ENCODE data around the gene SLK.

Gene SLK

DNA sequence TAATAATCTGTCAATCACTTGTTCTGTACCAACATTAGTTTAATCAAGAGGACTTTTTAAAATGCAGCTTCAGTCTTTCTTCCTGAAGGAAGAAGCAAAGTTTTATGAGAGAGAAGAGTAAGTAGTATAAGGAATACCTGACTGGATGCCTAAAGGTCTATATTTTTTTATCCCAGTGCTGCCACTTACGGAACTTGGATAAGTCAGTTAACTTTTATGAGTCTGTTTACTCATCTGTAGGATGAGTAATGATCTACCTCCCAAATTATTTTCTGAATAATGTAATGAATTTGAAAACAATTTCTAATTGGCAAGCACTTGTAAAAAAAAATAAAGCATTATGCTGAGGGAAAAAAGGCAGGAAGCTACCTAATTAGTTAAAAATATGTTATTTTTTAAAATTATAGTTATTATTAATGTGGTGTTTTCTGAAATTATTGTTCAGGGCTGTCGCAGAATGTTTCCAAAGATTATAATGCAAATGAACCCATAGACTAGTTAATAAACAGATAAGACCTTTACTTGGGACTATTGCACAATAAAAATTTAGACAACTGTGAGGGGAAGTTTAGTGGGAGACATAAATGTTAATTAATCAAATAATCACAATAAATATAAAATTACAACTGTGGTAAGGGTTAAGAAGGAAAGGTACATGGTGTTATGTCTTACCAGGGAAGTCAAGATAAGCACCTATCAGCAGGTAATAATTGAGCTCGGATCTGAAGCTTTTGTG, 24.6 kb downstream of the SLK start:
- DNase-seq: no peak

DNA sequence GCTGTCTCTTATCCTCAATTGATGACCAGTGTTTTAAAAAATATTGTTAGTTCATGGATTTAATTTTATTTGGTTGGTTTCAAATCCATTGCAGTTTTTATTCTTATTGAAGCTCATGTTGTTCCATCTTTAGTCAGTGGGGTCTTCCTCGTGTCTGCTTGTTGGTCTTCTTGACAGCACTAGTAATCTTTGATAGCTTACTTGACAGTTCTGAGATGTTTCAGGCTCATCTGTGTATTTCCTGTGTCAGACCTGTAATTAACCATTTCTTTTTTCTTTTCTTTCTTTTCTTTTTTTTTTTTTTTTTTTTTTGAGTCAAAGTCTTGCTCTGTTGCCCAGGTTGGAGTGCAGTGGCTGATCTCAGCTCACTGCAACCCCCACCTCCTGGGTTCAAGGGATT, 28.2 kb downstream of the SLK start:
- DNase-seq: no peak

DNA sequence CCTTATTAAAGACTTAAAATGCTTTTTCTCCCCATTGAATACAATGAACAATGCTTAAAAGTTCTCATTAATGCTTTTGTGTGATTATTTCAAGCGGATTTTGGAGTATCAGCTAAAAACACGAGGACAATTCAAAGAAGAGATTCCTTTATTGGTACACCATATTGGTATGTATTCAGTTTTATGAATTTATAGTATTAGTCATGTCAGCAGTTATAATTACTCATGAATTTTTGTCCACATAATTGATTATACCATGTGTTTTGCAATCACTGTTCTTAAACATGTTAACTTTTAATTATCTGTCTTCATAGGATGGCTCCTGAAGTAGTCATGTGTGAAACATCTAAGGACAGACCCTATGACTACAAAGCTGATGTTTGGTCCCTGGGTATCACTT, 31.9 kb downstream of the SLK start:
- DNase-seq: no peak

DNA sequence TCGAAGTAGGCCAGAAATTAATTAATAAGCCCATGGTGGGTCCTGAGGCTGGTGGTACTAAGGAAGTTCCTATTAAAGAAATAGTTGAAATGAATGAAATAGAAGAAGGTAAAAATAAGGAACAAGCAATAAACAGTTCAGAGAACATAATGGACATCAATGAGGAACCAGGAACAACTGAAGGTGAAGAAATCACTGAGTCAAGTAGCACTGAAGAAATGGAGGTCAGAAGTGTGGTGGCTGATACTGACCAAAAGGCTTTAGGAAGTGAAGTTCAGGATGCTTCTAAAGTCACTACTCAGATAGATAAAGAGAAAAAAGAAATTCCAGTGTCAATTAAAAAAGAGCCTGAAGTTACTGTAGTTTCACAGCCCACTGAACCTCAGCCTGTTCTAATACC, 36.0 kb downstream of the SLK start:
- no peak for DNase-seq

DNA sequence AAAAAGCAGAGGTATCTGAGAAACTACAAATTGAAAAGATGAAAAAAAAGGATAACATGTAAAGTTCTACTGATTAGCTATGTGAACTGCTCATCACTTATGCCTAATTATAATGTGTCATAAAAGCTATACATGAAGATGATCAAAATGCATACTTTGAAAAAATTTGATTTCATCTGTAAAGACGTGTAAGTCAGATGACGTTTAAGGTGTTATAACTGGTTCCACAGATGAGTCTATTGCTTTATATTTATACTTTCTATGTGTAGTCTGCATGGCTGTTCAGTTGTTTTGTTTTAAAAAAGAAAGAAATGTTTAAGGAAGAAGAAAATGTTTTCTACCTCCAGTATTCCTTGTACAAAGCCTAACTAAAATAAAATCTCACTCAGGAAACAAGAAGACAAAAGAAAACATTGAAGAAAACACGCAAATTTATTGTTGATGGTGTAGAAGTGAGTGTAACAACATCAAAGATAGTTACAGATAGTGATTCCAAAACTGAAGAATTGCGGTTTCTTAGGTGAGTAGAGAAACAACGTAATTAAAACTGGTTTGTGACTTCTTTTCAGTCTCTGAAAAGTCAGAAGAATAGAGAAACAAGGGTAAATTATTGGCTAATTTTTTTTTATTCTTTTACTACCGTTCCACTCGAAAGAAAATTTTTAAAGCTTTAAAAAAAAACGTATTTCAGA, 38.4 kb downstream of the SLK start:
- DNase-seq: no peak

DNA sequence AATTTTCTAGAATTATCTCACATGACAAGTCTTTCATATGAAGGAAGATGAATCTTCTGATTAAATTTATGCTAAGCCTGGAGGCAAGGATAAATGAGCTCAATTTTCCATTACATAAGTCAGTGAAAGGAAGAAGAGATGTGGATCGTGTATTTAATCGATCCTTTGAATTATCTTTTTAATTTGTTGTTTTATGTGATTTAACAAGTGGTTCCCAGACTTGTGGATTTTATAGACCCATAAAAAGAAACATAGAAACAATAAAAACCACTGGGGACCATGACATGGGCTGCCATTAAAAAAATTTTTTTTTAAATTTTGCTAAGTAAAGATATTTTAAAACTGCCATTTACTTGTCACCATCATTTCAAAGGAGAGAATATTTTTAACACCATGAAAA, 45.0 kb downstream of the SLK start:
- no peak for DNase-seq

DNA sequence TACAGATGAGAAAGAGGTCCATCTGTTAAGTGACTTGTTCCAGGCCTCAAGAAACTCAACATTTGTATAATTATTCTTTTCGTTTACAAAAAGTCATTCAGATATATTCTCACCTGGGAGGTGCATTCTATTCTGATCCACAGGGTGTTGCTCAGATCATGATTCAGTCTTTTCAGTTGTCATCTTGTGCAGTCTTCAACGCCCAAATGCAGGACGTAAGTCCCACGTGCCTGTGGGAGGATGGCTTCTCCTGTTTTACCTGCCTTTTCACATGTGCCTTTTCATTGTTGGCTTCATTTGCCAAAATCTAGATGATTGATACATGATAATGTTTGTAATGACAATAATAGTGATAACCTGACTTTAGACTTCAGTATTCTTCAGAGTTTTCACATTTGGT, 46.5 kb downstream of the SLK start:
- DNase-seq: no peak

DNA sequence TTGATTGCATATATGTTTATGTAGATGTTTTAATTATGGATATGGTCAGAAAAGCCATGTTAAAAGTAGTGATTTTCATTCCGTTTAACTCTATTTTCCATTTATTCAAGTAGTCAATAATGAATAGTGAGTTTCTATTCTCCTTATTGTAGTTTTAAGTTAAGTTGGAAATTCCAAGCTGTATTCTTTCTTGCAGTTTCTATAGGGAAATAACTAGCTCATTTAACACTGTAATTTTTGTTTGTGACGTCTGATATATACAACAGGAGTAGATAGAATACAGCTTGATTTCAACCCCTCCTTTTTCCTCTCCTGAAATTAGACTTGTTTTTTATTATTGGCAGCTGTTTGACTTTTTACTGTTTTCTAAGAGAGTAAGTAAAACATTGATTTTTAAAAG, 47.2 kb downstream of the SLK start:
- no peak for DNase-seq

DNA sequence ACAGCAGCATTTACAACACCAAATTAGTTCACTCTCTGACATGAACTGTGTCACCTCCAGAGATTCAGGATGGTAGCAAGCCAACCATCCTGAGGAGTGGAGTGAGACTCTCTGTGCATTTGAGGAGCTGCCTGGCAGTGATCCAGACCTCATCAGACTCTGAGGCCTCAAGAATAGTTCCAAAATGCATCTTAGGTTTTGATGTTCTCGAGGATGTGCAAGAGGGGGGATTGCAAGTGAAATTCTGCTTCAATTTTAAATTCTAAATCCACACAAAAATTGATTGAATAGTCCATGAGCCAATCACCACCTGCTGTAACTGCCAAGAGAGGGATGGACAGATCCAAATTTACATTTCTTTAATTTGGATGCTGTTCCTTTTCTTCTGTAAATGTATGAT, 49.7 kb downstream of the SLK start:
- no peak for DNase-seq

DNA sequence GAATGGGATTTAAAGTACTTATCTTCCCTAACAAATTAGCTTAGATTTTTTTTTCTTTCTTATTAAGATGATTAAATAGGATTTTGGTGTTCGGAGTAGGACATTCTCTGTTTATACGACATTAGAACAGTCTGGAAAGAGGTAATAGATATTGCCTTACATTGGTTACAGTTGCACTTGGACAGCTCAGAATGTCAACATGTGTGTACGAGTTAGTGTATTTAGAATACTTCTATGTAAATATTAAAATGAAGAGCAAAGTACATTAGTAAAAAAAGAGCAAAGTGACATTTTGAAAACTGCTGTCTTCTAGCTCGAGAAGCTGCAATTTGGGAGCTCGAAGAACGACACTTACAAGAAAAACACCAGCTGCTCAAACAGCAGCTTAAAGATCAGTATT, 51.5 kb downstream of the SLK start:
- no peak for DNase-seq

DNA sequence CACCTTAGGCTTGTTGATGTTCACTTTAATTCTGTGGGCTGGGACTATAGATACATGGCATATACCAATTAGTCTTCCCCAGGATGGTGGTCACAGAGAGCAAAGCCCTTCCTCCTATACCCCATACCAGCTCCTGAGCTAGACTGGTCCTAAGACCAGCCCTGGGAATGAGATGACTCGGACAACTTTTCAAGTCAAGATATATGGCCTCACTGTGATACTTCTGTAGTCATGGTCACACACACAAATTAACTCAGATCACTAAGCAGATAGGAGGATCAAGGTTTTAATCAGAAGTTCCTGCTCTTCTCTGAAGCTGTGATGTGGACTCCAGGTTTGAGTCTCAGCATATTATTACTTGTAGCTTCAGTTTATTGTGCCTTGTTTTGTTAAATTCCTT, 53.1 kb downstream of the SLK start:
- no peak for DNase-seq

DNA sequence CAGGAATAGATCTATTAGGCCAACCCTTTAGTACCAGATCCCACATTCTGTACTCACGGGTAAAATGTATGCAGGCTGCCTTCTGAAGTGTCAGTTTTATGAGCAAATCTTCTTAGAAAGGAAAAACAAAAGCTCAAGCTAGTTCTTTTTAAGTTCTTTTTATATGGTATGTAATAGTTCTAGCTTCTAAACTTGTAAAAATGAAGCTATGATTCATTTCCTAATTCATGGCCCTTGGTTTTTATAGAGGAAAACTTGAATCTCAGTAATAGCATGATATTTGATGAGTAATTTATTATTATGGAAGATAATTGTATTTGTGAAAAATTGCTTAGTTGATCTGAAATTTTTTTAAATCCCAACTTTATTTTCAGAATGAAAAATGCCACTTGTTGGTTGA, 54.3 kb downstream of the SLK start:
- no peak for DNase-seq

DNA sequence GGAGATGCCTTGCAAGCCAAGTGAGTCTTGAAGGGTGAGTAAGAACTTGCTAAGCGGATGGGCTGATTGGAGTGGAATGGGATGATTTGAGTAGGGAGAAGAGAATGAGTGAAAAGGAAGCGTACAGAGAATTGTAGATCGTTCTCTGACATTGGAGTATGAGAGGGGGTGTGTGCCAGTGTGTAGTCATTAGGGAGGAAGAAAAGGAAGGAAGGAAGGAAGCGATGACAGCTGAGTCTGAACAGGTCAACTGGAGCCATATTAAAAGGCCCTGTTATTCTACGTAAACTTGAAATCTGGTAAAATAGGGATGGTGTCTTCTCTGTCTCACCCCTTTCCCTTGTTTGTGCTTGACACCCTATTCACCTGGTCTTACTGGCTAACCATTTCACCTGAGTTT, 55.1 kb downstream of the SLK start:
- DNase-seq: no peak

DNA sequence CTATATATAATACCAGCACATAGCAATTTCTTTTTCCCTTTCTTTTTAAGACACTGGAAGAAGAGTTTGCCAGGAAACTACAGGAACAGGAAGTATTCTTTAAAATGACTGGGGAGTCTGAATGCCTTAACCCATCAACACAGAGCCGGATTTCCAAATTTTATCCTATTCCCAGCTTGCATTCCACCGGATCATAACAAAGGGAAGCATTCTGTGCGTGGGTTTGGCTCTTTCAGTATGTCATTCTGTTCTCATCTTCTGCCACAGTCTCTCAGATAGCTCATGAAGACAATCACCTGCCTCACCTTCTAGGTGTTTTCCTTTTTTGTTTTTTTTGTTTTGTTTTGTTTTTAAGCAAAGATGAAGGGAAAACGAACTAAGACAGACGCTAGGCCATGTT, 58.6 kb downstream of the SLK start:
- DNase-seq: no peak

DNA sequence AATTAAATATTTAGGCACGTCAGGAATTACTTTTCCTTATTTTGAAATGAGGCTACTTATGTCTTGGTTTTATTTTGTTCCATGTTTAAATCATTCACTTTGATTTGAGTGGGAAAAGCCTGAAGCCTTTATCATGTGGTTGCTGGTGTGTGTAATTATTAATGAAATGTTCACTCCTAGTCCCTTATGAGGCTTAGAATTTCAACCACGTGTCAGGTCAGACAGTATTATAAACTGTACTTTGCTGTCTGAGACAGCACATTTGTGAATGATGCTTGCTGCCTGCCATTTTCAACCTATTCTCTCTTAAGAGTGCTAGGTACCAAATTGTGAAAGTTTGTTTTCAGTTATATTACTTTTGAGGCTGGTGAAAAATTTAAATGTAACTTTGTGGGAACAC, 59.8 kb downstream of the SLK start:
- DNase-seq: no peak

DNA sequence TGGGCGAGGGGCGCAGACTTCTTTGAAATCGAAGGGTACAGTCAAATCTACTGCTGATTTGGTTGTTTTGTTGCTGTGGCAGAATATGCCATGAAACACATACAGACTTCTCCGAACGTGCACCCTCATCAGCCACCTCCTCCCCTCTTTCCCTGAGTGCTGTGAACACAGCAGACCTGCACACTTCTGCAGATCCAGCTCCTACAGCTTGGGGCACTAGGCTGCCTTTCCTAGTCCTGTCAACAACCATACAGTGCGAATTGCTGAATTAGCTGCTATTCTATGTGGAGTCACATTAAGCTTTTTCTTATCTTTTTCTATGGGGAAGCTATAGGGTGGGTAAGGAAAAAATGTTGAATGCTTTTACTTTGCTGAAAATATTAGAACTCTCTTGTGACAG, 61.2 kb downstream of the SLK start:
- peak in 1 of 2 experiments; percentile 34 for DNase-seq

DNA sequence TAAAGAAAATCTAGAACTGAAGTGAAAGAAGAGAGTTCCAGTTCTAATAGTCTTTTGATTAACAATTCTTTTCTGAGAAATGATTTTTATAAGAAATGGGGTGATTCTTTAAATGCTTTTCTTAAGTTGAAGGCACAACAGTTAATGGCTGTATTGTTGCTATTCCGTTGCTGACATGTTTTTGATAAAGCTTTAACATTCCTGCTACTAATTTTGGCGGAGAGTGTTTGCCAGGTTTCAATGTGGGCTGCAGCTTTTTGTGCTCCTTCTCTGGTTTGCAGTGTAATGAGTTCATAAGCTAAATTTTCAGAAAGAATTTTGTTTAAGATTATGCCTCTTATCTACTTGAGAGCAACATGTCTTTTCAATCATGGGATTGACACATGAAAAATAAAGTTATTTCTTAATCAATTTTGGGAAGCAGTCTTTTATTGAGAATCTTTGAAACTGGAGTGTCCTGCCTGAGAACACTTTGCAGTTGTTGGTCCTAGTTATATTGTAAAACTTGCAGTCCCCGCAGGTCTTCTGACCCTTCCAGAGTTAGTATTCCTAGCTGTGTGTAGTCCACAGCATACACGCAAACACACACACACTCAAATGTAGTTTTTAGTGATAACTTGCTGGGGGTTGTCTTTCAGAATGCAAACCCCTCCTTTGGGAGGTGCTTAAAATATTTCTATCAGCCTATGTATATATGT, 62.0 kb downstream of the SLK start:
- DNase-seq: no peak

DNA sequence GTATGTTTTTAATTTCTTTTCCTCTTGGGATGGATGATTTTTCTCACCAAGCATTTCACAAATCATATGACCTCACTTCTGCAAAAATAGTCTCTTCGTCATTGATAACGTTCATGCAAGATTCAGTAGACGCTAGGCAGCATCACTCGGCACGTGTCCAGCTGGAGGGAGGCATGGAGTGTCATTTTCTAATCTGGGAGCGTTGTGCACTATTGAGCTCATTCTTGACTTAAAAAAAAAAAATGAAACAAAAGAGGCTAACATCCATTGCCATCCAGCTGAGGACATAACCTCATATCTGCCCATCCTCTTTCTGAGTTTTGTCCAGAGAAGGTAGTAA, 62.6 kb downstream of the SLK start:
- no peak for DNase-seq

DNA sequence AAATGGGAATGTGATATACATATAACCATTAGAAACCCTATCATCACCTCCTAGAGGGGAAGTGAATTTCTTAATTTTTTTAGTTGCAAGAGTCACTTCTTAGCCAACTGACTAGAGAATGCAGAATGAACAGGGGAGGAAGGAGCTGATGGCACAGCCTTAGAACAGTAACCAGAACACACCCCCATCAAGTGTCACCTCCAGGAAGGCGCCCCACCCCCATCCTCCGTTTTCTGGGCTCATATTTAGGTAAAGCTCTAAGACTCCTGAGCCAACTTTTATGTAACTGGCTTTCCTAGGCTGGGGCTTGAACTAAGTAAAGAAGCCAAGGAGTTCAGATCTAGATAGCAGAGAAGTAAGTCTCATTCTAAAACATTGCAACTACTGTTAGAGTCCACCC, 64.7 kb downstream of the SLK start:
- DNase-seq: no peak

DNA sequence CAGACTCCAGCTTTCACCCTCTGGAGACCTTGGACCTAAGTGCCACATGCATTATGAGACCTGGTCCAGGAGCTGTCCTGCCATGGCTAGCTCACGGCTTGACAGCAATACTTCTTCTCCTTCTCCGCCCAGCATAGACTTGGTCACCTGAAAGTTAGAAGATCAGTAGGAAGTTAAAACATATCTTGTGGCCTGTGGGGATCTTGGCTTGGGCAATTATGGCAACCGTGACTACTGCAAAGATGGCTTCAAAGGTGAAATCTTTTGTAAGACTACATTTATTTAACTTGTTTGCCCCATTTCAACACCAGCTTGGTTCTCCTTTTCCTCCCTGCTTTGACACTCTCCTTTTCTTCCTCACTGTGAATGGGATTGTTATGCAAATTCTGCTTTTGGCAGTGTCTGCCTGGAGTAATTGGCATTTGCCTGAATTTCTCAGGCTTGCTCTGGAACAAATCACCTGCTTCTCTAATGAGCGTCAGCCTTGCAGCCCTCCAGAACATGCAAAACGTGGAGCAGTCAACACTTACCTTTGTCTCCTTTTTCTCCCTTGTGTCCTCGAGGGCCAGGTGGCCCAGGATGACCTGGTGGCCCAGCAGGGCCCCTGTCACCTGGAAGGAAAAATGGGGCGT, 65.3 kb downstream of the SLK start:
- DNase-seq: peak in 1 of 2 experiments; percentile 13

DNA sequence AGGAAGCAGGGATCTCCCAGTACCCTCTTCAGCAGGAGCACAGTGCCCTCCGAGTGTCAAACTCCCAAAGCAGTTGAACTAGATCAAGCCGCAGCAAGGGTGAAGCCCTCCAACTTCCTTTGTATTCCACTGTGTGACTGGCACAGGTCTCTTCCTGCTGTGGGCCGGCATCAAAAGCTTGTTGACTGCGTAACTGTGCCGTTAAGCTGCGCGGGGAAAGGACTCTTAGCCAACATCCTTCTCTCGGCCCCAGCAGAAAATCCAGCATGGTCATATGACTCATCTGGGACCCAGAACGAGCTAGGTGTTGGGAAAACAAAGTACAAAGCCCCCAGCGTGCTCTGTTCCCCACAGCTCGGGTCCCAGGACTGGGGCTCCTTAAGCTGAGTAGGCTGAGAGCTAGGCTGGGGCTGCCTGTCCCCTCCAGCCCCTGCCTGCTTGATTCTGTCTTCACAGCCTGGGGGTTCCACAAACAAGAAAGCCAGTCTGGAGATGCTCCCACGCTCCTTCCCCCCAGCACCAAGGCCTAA, 66.5 kb downstream of the SLK start:
- DNase-seq: peak in 1 of 2 experiments; percentile 12

DNA sequence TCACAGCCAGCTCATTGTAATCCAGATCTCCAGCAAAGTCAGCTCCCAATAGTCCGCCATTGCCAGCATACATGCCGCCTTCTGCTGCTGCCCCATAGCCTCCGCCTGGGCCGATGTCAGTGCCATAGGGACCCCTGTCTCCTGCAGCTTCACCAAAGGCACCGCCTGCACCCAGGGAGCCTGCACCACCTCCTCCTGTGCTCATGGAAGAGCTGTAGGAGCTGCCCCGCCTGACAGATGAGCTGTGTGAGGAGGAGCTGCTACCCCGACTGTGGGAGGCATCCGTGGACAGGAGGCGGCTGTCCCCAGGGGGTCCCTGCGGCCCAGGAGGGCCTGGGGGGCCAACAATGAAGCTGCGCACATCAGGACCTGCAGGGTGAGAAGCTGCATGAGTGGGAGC, 67.0 kb downstream of the SLK start:
- no peak for DNase-seq

DNA sequence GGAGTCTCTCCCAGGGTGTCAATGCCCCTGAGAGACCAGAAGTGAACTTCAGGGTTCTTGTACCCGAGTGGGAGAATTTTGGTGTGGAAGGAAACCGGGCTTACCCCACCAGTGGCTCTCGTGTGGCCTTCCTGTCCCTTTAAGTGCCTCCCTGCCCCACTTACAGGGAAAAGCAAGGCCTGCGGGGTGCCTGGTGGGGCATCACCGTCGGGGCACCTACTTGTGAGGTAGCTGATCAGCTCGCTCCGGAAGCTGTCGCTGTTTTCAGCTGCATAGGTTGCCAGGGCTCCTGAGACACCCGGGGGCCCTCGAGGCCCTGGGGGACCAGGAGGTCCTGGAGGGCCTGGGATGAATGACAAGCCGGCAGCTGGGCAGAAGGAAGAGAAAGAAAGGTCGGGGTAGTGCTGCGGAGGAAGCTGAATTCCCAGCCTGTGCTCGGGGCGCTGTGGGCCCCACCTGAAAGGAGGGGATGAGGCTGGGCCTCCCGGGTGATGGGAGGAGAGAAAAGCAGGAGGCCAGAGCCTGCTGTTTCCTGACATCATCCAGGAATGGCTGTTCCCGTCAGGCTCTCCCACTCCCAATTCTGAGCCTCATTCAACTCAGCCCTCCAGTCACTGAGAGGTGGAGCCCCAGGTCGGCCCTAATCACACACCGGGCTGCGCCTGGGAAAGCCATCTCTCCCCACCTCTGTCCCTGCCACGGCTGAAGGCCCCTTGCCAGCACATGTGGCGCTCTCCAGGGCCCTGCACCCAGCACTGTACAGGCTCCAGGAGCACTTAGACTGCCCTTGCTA, 67.7 kb downstream of the SLK start:
- DNase-seq: no peak

Measured in activated T-cell treated with anti-CD3 and anti-CD28 coated beads, Interleukin-2, amount 50 U/mL, for 48 hours (primary cell).